NCI-H82 treated with DMSO at 0.1 percent for 48 hours (cell line): Measurements from ENCODE around the gene B3GAT2.
"Not testable (repeated sequence)": the region's sequence is repeated elsewhere in the genome, so short reads cannot be mapped to it uniquely, and the experiment has no call there.

Experiments
- DNase-seq: peaks from one replicate; lab custom pipeline; 2025; ENCODE audit not compliant: unreplicated experiment; lab: John Stamatoyannopoulos, UW

Gene B3GAT2

GRCh38 chr6:70956451-70957283 lies at the start of gene B3GAT2:
B3GAT2 (minus strand) TSS chr6:70957060; CDS start chr6:70956429, 631 bp downstream.
- DNase-seq, result no peak

- no peak for DNase-seq
Observed at GRCh38 chr6:70998148-70998547, 41.3 kb upstream of the B3GAT2 start.

- DNase-seq, result no peak
Observed at GRCh38 chr6:70997379-70997778, 40.5 kb upstream of the B3GAT2 start.

GRCh38 chr6:70996106-70996505 lies 39.2 kb upstream of the B3GAT2 start:
- no peak for DNase-seq

- no peak for DNase-seq
Observed at GRCh38 chr6:70995411-70995810, 38.6 kb upstream of the B3GAT2 start.

GRCh38 chr6:70991253-70991652 lies 34.4 kb upstream of the B3GAT2 start:
- no peak for DNase-seq

GRCh38 chr6:70985156-70985555 lies 28.3 kb upstream of the B3GAT2 start:
- DNase-seq, result no peak

GRCh38 chr6:70982747-70983146 lies 25.9 kb upstream of the B3GAT2 start:
- DNase-seq, result peak; percentile 42

- no peak for DNase-seq
Observed at GRCh38 chr6:70980727-70981126, 23.9 kb upstream of the B3GAT2 start.

GRCh38 chr6:70973604-70974003 lies 16.7 kb upstream of the B3GAT2 start:
- no peak for DNase-seq

- peak; percentile 91 for DNase-seq
Observed at GRCh38 chr6:70967049-70967448, 10.2 kb upstream of the B3GAT2 start.

- no peak for DNase-seq
Observed at GRCh38 chr6:70957284-70957617, 391 bp upstream of the B3GAT2 start.

- DNase-seq, result no peak
Observed at GRCh38 chr6:70956191-70956450, 739 bp downstream of the B3GAT2 start.

GRCh38 chr6:70955441-70956190 lies 1.2 kb downstream of the B3GAT2 start:
- DNase-seq, result peak; percentile 59

GRCh38 chr6:70954750-70955149 lies 2.1 kb downstream of the B3GAT2 start:
- no peak for DNase-seq

- no peak for DNase-seq
Observed at GRCh38 chr6:70954176-70954575, 2.7 kb downstream of the B3GAT2 start.

GRCh38 chr6:70952608-70953165 lies 4.2 kb downstream of the B3GAT2 start:
- DNase-seq, result no peak

GRCh38 chr6:70944321-70944720 lies 12.5 kb downstream of the B3GAT2 start:
- DNase-seq, result not testable (repeated sequence)

- no peak for DNase-seq
Observed at GRCh38 chr6:70933853-70934252, 23.0 kb downstream of the B3GAT2 start.

- DNase-seq, result no peak
Observed at GRCh38 chr6:70905742-70906141, 51.1 kb downstream of the B3GAT2 start.

GRCh38 chr6:70903665-70904452 lies 53.0 kb downstream of the B3GAT2 start:
- DNase-seq, result no peak

- DNase-seq, result no peak
Observed at GRCh38 chr6:70901324-70901723, 55.5 kb downstream of the B3GAT2 start.
